Loucy (cell line): Measurements from ENCODE around the gene TACC3.

Experiments used
- H2AFZ ChIP-seq: fragments of 200-600 bp; sonication (generic); 2 replicates; pipeline ENCODE4 v1.6.0; 2016; ENCODE audit warnings: antibody characterized with exemption, mild to moderate bottlenecking, low read length, moderate library complexity
- H3F3A ChIP-seq: fragments of 200-600 bp; 2 replicates; pipeline ENCODE4 v1.6.0; 2016; ENCODE audit warnings: antibody characterized with exemption, low read depth, mild to moderate bottlenecking
- H3K27me3 ChIP-seq: fragments of 200-600 bp; sonication (generic); 2 replicates; pipeline ENCODE4 v1.6.1; 2014; ENCODE audit warnings: low read length, mild to moderate bottlenecking; ENCODE audit not compliant: insufficient read depth, poor library complexity, severe bottlenecking
- H3K36me3 ChIP-seq: fragments of 200-600 bp; sonication (generic); 2 replicates; pipeline ENCODE4 v1.6.1; 2016; ENCODE audit warnings: low read length; ENCODE audit not compliant: insufficient read depth
- H3K4me1 ChIP-seq: fragments of 200-600 bp; sonication (generic); 2 replicates; pipeline ENCODE4 v1.5.1; 2014; ENCODE audit warnings: low read length, mild to moderate bottlenecking; ENCODE audit not compliant: insufficient read depth, poor library complexity, severe bottlenecking
- H3K4me2 ChIP-seq: fragments of 200-600 bp; sonication (generic); 2 replicates; pipeline ENCODE4 v1.6.0; 2014; ENCODE audit warnings: antibody characterized with exemption, low read length, low read depth, mild to moderate bottlenecking; ENCODE audit not compliant: poor library complexity, severe bottlenecking
- H3K4me3 ChIP-seq: fragments of 200-600 bp; sonication (generic); 2 replicates; pipeline ENCODE4 v1.5.1; 2014; ENCODE audit warnings: low read length, mild to moderate bottlenecking, mixed read lengths; ENCODE audit not compliant: poor library complexity, severe bottlenecking
- H3K79me2 ChIP-seq: fragments of 200-600 bp; sonication (generic); 2 replicates; pipeline ENCODE4 v1.6.1; 2014; ENCODE audit warnings: low read length; ENCODE audit not compliant: insufficient read depth
- H3K9ac ChIP-seq: fragments of 200-600 bp; sonication (generic); 2 replicates; pipeline ENCODE4 v1.6.0; 2014; ENCODE audit warnings: mild to moderate bottlenecking, low read depth, low read length, moderate library complexity; ENCODE audit not compliant: poor library complexity, severe bottlenecking
- H3K9me2 ChIP-seq: fragments of 200-600 bp; sonication (generic); replicated peaks from 2 replicates; pipeline ENCODE4 v1.6.1; 2016; ENCODE audit warnings: low read depth, low read length, mixed read lengths
- H3K9me3 ChIP-seq: fragments of 200-600 bp; sonication (generic); 2 replicates; pipeline ENCODE4 v1.6.1; 2014; ENCODE audit warnings: mild to moderate bottlenecking, antibody characterized with exemption, low read length, low read depth; ENCODE audit not compliant: insufficient read depth
- H4K20me1 ChIP-seq: fragments of 200-600 bp; sonication (generic); 2 replicates; pipeline ENCODE4 v1.6.0; 2014; ENCODE audit warnings: antibody characterized with exemption, low read length, mild to moderate bottlenecking; ENCODE audit not compliant: insufficient read depth, poor library complexity, severe bottlenecking
- EZH2phosphoT487 ChIP-seq: fragments of 200-600 bp; IDR thresholded peaks from 2 replicates; pipeline ENCODE4 v1.6.1; 2018; ENCODE audit warnings: antibody characterized with exemption, mild to moderate bottlenecking, moderate library complexity, borderline replicate concordance
- TF ChIP-seq, protein P1 (sequence below): fragments of 200-600 bp; sonication (generic); conservative IDR thresholded peaks from 2 replicates; pipeline ENCODE4 v1.5.1; 2014; ENCODE audit warnings: mild to moderate bottlenecking, antibody characterized with exemption, low read length

Gene TACC3

DNA sequence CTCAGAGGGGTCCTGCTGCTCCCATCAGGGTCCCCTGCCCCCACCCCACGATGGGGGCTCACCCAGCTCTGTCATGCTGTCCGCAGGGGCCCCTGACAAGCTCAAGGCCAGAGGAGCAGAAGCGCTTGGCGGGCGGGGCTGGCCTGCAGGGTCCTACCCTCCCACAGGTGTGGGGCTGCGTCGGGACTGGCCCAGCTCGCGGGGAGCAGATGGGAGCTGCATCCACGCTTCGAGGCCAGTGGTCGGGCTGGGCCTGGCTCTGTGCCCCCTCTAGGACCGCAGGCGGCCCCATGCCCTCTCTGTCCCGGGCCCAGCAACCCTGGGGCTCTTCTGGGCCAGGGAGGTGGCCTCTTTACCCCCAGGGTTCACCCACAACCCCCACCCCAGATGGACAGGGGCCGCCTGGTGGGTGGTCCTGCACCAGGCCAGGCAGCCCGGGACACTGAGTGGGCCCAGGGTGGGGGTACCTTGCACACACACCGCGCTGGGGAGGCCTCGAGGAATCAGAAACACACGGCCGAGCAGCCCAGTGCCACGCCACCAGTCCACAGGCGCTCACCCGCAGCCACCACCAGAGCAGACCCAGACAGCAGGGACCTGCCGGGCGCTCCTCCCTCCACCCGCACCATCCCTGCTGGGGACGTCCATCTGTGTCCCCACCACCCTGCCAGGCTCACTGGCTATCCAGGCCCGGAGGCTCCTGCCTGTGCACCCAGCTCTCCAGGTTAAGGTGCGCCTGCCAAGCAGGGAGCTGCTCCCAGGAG lies 30.0 kb downstream of the TACC3 start:
- no peaks in the 10 kb centered on the region for H3K27me3 ChIP-seq
- H3K36me3 ChIP-seq: no peaks in the 10 kb centered on the region
- H3K4me1 ChIP-seq: peaks cover 4% of the 10 kb centered on the region
- no peaks in the 10 kb centered on the region for H3F3A ChIP-seq
- no peak overlapping the region for H2AFZ ChIP-seq
- H3K9me3 ChIP-seq: no peaks in the 10 kb centered on the region
- H3K4me3 ChIP-seq: no peak overlapping the region
- no peak for TF ChIP-seq EZH2phosphoT487
- TF ChIP-seq, protein P1, sequence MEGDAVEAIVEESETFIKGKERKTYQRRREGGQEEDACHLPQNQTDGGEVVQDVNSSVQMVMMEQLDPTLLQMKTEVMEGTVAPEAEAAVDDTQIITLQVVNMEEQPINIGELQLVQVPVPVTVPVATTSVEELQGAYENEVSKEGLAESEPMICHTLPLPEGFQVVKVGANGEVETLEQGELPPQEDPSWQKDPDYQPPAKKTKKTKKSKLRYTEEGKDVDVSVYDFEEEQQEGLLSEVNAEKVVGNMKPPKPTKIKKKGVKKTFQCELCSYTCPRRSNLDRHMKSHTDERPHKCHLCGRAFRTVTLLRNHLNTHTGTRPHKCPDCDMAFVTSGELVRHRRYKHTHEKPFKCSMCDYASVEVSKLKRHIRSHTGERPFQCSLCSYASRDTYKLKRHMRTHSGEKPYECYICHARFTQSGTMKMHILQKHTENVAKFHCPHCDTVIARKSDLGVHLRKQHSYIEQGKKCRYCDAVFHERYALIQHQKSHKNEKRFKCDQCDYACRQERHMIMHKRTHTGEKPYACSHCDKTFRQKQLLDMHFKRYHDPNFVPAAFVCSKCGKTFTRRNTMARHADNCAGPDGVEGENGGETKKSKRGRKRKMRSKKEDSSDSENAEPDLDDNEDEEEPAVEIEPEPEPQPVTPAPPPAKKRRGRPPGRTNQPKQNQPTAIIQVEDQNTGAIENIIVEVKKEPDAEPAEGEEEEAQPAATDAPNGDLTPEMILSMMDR: no peak
- H3K79me2 ChIP-seq: no peaks in the 10 kb centered on the region
- H3K9ac ChIP-seq: no peak overlapping the region
- H3K9me2 ChIP-seq: no peaks in the 10 kb centered on the region
- H3K4me2 ChIP-seq: no peak overlapping the region
- no peaks in the 10 kb centered on the region for H4K20me1 ChIP-seq

DNA sequence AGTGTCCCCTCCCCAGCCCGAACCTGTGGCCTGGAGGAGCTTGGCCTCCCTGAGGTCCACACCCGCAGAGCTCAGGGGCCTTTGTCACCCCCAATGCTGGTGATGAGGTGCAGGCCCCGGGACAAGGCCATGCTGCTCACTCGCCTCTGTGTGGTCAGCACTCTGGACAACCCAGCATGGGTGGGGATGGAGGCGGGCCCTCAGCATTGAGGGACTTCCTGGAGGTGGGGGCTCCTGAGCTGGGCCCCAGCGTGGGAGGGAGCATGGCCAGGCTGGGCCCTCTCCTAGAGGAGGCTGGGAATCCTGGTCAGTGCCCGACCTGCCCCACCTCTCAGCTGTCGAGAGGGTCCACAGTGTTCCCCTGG lies 30.6 kb downstream of the TACC3 start:
- TF ChIP-seq, protein P1: no peak
- TF ChIP-seq EZH2phosphoT487: no peak
- Histone ChIP-seq H3K4me1 (peaks cover 4% of the 10 kb centered on the region), H3K36me3 (no peaks in the 10 kb centered on the region), H3K9ac (no peak overlapping the region), H3K9me3 (no peaks in the 10 kb centered on the region), H3K9me2 (no peaks in the 10 kb centered on the region), H3K27me3 (no peaks in the 10 kb centered on the region), H3F3A (no peaks in the 10 kb centered on the region), H2AFZ (no peak overlapping the region), H3K4me3 (no peak overlapping the region), H3K4me2 (no peak overlapping the region), H3K79me2 (no peaks in the 10 kb centered on the region), H4K20me1 (no peaks in the 10 kb centered on the region)

DNA sequence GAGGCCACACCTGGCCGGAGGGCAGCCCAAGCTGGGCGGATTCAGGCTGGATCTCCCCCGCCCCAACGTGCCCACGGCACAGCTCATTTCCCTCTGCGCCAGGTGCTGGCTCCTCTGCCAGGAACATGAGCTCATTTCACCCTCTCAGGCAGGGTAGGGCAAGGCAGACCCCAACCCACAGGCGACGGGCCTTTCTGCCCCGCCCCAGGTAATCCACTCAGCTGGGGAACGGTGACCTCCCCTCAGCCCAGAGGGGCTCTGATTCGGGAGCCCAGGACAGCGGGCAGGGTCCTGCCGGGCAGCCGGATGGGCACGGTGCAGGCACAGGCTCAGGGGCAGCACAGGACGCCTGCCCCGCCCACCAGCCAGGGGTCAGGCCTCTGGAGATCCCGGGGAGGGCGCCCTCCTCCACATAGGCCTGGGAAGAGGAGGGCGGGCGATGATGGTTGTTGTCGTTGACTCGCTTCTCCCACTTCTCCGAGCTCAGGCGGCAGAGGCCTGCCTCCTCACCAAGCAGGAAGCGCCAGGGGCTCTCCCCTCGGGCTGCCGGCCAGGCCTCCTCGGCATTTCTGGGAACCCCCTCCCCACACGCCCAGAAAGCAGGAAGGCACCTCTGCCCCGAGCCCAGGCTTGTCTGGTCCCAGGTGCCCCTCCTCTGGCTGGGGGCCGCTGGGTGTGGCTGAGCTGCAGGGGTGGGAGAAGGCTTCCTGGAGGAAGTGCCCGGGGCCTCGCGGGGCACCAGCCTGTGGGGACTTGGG lies 31.1 kb downstream of the TACC3 start:
- no peak overlapping the region for H3K4me3 ChIP-seq
- H2AFZ ChIP-seq: no peak overlapping the region
- no peaks in the 10 kb centered on the region for H4K20me1 ChIP-seq
- no peaks in the 10 kb centered on the region for H3K9me3 ChIP-seq
- H3K36me3 ChIP-seq: no peaks in the 10 kb centered on the region
- no peaks in the 10 kb centered on the region for H3K27me3 ChIP-seq
- H3K9me2 ChIP-seq: no peaks in the 10 kb centered on the region
- H3K9ac ChIP-seq: no peak overlapping the region
- no peak overlapping the region for H3K4me2 ChIP-seq
- TF ChIP-seq EZH2phosphoT487: no peak
- TF ChIP-seq, protein P1: no peak
- no peaks in the 10 kb centered on the region for H3F3A ChIP-seq
- peaks cover 4% of the 10 kb centered on the region for H3K4me1 ChIP-seq
- H3K79me2 ChIP-seq: no peaks in the 10 kb centered on the region
